Stomach (tissue), 9 donors: ENCODE results near the gene MSI2. TPM values are rescaled to one million over a fixed set of nuclear protein-coding genes. Genes with fewer than 3 reads are reported as not detected.

Experiments used
- DNase-seq, 2 donors: peaks; one replicate each; pipeline versions ENCODE4 v3.0.0 to v3.0.0-alpha.2; 2013 to 2019
- H3K27ac ChIP-seq, 5 donors: fragments of 200-600 bp in 4 of 5; sonication (generic) in 4 of 5; one replicate each; pipeline ENCODE4 v1.5.1; 2013 to 2019; ENCODE audit warnings: mild to moderate bottlenecking in 1 of 5, moderate library complexity in 1 of 5
- H3K27me3 ChIP-seq, 3 donors: fragments of 200-600 bp; sonication (generic); one replicate each; pipeline ENCODE4 v1.5.1; 2017 to 2019; ENCODE audit warnings: mixed run types in 1 of 3
- H3K36me3 ChIP-seq, 4 donors: fragments of 200-600 bp; sonication (generic); 1 replicate in 3 of 4; 2 replicates in 1 of 4; pipeline ENCODE4 v1.5.1; 2016 to 2019
- H3K4me1 ChIP-seq, 4 donors: fragments of 200-600 bp; sonication (generic); one replicate each; pipeline ENCODE4 v1.5.1; 2016 to 2019
- H3K4me3 ChIP-seq, 4 donors: fragments of 200-600 bp; sonication (generic) in 3 of 4; one replicate each; pipeline ENCODE4 v1.5.1; 2016 to 2019; ENCODE audit warnings: mild to moderate bottlenecking in 1 of 4
- H3K9me3 ChIP-seq, 4 donors: fragments of 200-600 bp; sonication (generic); one replicate each; pipeline ENCODE4 v1.5.1; 2016 to 2019
- CTCF ChIP-seq, 7 experiments: fragments of 450-650 bp in 4 of 7; fragments of 200-600 bp in 3 of 7; sonication (generic) in 3 of 7; IDR thresholded peaks; one replicate each; pipeline ENCODE4 v1.5.1; 2016 to 2019; ENCODE audit warnings: antibody characterized with exemption in 7 of 7, control low read depth in 2 of 7, mild to moderate bottlenecking in 1 of 7
- EP300 ChIP-seq: sonication (generic); formaldehyde crosslinking; IDR thresholded peaks from one replicate; pipeline ENCODE4 v1.6.1; 2017; ENCODE audit warnings: antibody characterized with exemption
- POLR2A ChIP-seq, 4 donors: fragments of 450-650 bp; IDR thresholded peaks; one replicate each; pipeline ENCODE4 v1.6.1; 2016; ENCODE audit warnings: antibody characterized with exemption in 4 of 4, control low read depth in 2 of 4, mild to moderate bottlenecking in 1 of 4, moderate library complexity in 1 of 4
- POLR2AphosphoS5 ChIP-seq, 3 donors: sonication (generic); formaldehyde crosslinking; IDR thresholded peaks; one replicate each; pipeline ENCODE4 v1.6.1; 2016; ENCODE audit warnings: antibody characterized with exemption in 3 of 3
- WGBS, 5 donors: extraction: QIAGEN DNeasy Blood & Tissue Kit in 3 of 5; methylation state at CpG; one replicate each; pipeline versions ENCODE4 v1.1.5 to v1.1.7; 2013 to 2018; 5-methylcytosine and 5-hydroxymethylcytosine counted together
- intact Hi-C: fragments of 100-400 bp; cut with DNase I; formaldehyde crosslinking; loops from one replicate; pipeline ENCODE4 v1.15.1; 2023; ENCODE audit warnings: low total_unique reads
- polyA plus RNA-seq, 3 donors: library from polyadenylated mRNA; stranded (reverse); fragments of 200-250 nt; gene quantifications; one replicate each; pipeline ENCODE4 v1.2.3, GENCODE V29; 2013
- total RNA-seq, 5 donors: library from RNA; depleted of rRNA; stranded (reverse); fragments of >200 nt; gene quantifications; one replicate each; pipeline versions ENCODE4 v1.1.0 to v1.2.3, GENCODE V29; 2014 to 2016
- donor health status: healthy with polysubstance abuse.
- donor health status: Bipolar disorder and iron deficiency.
- donor health status: healthy.

The MSI2 gene
- total and polyA plus RNA-seq, 8 donors = 8.3 to 72.4 (median 22.9) TPM

DNA sequence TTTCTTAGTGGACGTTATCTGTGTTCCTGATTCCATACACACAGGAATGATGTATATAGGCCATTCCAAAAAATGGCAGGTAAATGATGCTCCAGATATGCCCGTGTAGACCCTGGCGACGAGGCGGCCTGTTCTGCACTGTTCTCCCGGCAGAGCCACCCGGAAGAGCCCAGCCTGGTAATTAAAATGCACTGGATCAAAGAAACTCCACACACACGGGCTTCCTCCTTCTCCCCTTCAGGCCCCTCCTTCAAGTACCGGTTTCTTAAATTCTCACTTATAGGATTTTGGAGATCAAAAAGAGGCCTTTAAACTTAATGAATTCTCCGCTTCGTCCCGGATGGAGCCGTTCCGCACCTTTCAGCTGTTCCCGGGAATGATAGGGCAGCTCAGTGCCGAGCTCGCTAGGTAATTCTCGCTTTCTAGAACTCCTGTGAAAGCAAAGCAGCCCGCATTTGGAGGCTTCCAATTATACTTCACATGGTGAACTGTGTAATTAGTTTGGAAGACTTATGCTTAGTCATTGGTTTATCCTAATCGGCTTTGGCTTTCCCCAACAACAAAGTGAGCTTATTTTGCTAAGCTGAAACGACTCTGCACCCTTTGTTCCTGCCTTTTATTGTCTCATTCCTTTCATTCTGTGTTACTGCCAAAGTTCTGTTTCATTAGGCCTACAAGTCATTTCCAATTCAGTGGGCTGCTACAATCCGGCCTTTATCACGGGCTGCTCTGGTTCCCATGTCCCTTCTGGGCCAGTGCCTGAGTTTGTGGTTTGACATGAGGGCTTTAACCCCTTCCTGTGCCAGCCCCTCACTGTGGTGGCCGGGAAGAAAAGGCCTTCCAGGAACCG lies 150.0 kb downstream of the MSI2 start:
- intact Hi-C loops = no loop called here
- TF ChIP-seq EP300 (no peak), POLR2AphosphoS5 (IDR thresholded peaks at IDR 0.05) (peak in 1 of 3 donors; percentile 6)
- no peaks in the 10 kb centered on the region for H3K27me3 ChIP-seq
- peak overlapping the region in 4 of 5 donors; percentile 59 to 77 (median 62) for H3K27ac ChIP-seq
- DNase-seq = peak in 1 of 2 donors; percentile 69
- H3K9me3 ChIP-seq = no peaks in the 10 kb centered on the region
- peaks cover 14 to 37% (median 26%) of the 10 kb centered on the region in 4 donors for H3K4me1 ChIP-seq
- H3K36me3 ChIP-seq = peaks cover 0 to 18% (median 17%) of the 10 kb centered on the region in 4 donors
- H3K4me3 ChIP-seq = no peak overlapping the region
- WGBS, 5 donors = 47 to 63% (median 57%) methylated on average over 25 of the region's 25 CpGs

- intact Hi-C loops = no loop called here
- Histone ChIP-seq H3K27me3 (no peaks in the 10 kb centered on the region), H3K27ac (peak overlapping the region in 4 of 5 donors; percentile 59 to 77 (median 62)), H3K4me3 (no peak overlapping the region), H3K9me3 (no peaks in the 10 kb centered on the region), H3K36me3 (peaks cover 0 to 12% (median 11%) of the 10 kb centered on the region in 4 donors), H3K4me1 (peaks cover 14 to 37% (median 26%) of the 10 kb centered on the region in 4 donors)
- DNase-seq = no peak
- no peak for TF ChIP-seq POLR2AphosphoS5 (IDR thresholded peaks at IDR 0.05)
- TF ChIP-seq CTCF (IDR thresholded peaks at IDR 0.05) = no peak
- no peak for TF ChIP-seq EP300
- no peak for TF ChIP-seq POLR2A (IDR thresholded peaks at IDR 0.05)
- 76 to 87% (median 84%) methylated on average over 12 of the region's 12 CpGs for WGBS, 5 donors
Observed at GRCh38 chr17:57406981-57407286, 150.6 kb downstream of the MSI2 start.

DNA sequence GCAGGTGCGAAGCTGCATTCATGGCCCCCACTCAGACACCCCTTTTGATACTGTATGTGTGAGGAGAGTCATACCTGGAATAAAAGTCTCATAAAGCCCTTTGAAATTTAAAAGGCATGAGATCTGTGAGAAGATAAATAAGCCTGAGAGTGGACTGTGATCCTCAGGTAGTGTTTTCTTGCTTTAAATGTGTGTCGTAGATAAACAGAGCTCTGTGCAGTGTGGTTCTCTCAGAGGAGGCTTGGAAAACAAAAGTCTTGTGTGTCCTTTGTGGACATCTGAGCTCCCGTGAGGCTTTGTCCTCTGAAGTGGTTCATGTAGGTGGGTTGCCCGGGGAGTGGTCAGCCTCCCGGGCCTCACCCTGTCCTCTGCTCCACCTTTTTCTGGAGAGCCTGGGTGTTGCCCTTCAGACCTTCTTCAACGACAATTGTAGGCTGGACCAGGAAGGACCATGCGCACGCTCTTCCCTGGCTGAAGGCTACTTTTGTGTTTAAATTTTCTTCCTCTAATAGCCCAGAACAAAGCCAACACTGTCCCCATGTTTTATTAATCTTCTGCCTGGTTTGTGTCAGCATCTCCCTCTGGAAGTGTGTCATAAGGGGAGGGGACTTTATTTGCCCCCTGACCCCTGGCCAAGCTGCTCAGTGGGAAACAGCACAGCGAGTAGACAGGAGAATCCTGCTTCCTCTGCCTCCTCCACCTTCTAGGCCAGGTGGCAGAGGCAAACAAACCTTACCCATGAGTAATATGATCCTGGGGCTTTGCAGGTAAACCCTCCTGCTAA lies 151.2 kb downstream of the MSI2 start:
- intact Hi-C loops = no loop called here
- H3K27me3 ChIP-seq = no peaks in the 10 kb centered on the region
- H3K27ac ChIP-seq = peak overlapping the region; percentile 9 to 77 (median 61)
- DNase-seq = peak; percentile 29 to 80
- H3K4me3 ChIP-seq = no peak overlapping the region
- no peak for TF ChIP-seq POLR2A (IDR thresholded peaks at IDR 0.05)
- peak in 1 of 3 donors; percentile 2 for TF ChIP-seq POLR2AphosphoS5 (IDR thresholded peaks at IDR 0.05)
- TF ChIP-seq CTCF (IDR thresholded peaks at IDR 0.05) = no peak
- no peak for TF ChIP-seq EP300
- peaks cover 0 to 6% (median 6%) of the 10 kb centered on the region in 4 donors for H3K36me3 ChIP-seq
- 36 to 54% (median 38%) methylated on average over 9 of the region's 9 CpGs for WGBS, 5 donors
- no peaks in the 10 kb centered on the region for H3K9me3 ChIP-seq
- peaks cover 14 to 37% (median 26%) of the 10 kb centered on the region in 4 donors for H3K4me1 ChIP-seq

DNA sequence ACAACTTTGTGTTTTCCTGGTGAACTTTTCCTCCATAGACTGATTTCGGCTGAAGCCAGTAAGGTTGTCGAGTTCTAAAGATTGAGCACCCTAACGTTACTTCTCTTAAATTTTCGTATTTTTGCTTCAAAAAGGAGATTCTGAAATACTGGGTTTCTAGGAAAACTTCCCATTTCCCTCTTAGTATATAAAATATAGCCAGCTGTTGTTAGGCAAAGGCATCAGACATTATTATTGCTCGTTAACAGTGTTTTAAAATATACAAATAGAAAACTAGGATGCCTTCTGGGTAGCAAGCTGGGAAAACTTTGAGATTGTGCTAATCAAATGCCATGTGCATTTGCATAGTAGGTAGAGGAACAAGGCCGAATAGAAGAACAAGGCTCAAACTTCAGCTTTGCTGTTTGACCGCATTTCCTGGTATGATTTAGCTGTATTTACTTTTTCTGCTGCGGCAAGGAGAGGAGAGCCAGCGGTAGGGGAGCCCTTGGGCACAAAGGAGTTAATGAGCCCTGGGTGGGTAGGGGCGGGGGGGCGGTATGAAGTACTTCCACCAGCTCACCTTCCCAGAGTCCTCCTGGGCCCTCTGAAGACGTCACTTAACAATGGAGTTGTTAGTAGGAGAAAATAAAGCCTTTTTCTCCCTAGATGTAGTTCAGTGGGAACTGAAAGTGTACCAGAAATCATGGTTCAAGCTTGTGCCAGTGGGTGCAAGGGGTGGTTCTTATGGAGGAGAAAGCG lies 151.9 kb downstream of the MSI2 start:
- no peaks in the 10 kb centered on the region for H3K9me3 ChIP-seq
- H3K27ac ChIP-seq = peak overlapping the region; percentile 59 to 77 (median 62)
- WGBS, 5 donors = 29 to 48% (median 44%) methylated on average over 13 of the region's 13 CpGs

GRCh38 chr17:57410169-57410568 lies 153.8 kb downstream of the MSI2 start:
- TF ChIP-seq CTCF (IDR thresholded peaks at IDR 0.05) (no peak), POLR2AphosphoS5 (IDR thresholded peaks at IDR 0.05) (no peak), EP300 (no peak), POLR2A (IDR thresholded peaks at IDR 0.05) (no peak)
- Histone ChIP-seq H3K36me3 (no peaks in the 10 kb centered on the region), H3K4me1 (peaks cover 14 to 52% (median 26%) of the 10 kb centered on the region in 4 donors), H3K27me3 (no peaks in the 10 kb centered on the region), H3K4me3 (no peak overlapping the region), H3K27ac (no peak overlapping the region), H3K9me3 (no peaks in the 10 kb centered on the region)
- intact Hi-C loops = no loop called here
- DNase-seq = no peak
- 57 to 66% (median 59%) methylated on average over 6 of the region's 6 CpGs for WGBS, 5 donors

More for the DNA sequence above, 151.9 kb downstream of the MSI2 start:
- peaks cover 0 to 3% (median under 1%) of the 10 kb centered on the region in 4 donors for H3K36me3 ChIP-seq
- peaks cover 14 to 37% (median 26%) of the 10 kb centered on the region in 4 donors for H3K4me1 ChIP-seq
- DNase-seq = peak in 1 of 2 donors; percentile 85
- intact Hi-C loops = no loop called here
- TF ChIP-seq POLR2A (IDR thresholded peaks at IDR 0.05) (no peak), POLR2AphosphoS5 (IDR thresholded peaks at IDR 0.05) (peak in 1 of 3 donors; percentile 55)
- H3K4me3 ChIP-seq = no peak overlapping the region
- no peaks in the 10 kb centered on the region for H3K27me3 ChIP-seq
